GM18873 (cell line): ENCODE data around the gene SEC22A.
"Not testable (repeated sequence)": the region's sequence is repeated elsewhere in the genome, so short reads cannot be mapped to it uniquely, and the experiment has no call there.

Experiments used
- ATAC-seq: cut with Tn5 transposase; IDR thresholded peaks from one replicate; pipeline ENCODE4 v1.9.1; 2021; ENCODE audit warnings: mild to moderate bottlenecking, moderate library complexity, moderate number of reproducible peaks; ENCODE audit not compliant: unreplicated experiment, low FRiP score

The SEC22A gene

DNA sequence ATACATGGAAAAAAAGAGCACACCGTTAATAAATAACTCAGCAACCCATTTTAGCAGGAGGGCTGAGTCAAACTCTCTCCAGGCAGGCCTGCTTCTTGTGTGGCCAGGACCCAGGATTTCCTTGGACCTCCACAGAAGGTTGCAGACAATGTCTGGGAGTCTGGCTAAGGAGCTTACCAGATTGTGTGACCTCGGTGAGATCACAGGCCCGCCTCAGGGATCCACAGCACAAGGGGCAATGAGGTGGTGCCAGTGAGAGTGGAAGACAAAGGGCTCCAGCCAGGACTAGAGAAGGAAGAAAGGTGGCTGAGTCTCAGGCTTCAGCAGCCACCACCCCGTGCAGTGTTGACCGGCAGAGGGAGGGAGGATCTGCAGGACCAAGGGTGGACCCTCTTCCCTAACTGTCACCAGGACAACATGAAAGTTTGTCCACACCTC is 32.2 kb upstream of the SEC22A start:
- ATAC-seq, result no peak

DNA sequence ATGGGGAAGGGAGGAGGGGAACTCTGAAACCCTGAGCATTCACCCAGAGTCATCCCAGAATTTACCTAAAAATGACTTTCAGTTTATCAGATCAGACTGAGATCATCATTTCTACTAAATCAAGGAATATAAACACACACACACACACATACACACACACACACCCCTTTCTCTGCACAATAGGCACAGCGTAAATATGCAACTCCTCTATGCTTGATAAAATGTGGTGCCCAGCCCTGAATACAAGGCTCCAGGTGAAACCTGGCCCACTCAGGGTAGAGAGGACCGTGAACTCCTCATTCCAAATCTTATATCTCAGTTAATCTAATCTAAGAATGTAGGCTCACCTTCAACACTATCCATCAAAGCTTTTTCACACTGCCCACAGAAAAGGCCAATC is 31.8 kb upstream of the SEC22A start:
- ATAC-seq, result no peak

DNA sequence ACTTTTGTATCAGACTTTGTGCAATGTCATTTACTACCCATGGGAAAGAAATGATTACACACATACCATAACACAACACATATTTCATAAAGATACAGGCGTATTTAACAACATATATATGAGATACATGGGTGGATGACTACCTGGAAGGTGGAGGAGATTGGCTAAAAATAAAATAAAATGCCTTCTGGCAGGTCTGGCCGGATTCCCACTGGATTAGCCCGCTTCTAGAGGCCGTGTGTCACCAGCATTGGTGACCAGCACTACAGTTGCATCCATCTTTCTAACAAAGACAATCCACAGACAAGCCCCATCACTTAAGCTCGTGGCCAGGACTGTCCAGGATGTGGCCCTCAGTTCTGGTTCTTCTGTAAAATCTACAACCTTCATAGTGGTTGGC is 21.0 kb upstream of the SEC22A start:
- ATAC-seq, result no peak

DNA sequence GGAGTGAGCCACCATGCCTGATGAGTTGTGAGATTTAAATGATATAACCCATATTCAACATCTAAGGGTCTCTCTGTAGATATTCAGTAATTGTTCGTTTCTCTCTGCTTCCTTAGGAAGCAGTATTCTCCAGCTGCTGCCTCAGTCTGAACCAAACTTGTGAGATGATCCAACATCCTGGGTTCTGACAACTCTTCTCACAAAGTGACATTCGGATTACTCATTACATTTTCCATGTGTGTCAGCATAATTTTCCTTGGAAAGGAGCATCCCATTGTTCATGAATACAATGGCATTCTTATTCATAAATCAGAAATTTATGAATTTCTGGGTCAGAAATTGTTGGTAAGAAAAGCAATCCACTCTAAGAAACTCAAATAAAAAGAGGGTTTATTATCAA is 15.0 kb upstream of the SEC22A start:
- ATAC-seq, result no peak

DNA sequence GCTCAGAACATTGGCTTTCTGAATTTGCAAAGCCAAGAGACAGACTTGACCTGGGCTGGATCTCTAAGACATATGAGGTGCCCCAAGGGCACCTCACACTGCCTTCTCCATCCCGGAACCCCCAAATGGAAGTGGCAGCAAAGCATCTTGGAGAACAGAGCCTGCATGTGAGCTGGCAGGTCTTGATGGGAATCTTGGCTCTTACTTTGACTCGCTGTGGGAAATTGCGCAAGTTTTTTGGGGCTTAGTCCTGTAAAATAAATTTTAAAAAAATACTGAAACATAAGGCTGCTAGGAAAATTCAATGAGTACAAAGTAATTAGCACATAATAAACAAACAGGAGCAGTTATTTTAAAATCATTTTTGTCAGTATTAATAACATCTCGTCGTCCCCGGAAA is 13.7 kb upstream of the SEC22A start:
- no peak for ATAC-seq

DNA sequence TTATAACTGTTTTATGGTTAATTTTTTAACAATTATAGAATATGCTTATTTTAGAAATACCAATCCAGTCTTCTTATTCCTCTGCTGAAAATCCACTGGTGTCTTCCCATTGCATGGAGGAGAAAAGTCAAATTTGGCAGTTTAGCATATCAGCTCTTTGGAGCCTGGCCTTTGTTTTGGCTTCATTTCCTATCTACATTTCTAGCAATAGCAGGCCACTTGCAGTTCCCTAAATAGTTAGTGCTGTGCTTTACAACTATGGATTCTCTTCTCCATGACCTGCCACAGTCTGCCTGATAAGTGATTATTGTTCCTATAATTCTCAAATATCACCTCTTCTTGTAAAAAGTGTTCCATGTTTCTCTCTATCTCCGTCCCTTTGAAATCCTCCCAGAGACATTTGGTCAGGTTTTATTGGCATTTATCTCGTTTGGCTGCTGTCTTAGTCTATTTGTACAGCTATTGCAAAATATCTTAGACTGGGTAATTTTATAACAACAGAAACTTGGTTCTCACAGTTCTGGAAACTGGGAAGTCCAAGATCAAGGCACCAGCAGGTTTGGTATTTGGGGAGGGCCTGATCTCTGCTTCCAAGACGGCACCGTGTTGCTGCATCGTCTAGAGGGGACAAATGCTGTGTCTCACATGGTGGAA is 8.2 kb upstream of the SEC22A start:
- no peak for ATAC-seq

DNA sequence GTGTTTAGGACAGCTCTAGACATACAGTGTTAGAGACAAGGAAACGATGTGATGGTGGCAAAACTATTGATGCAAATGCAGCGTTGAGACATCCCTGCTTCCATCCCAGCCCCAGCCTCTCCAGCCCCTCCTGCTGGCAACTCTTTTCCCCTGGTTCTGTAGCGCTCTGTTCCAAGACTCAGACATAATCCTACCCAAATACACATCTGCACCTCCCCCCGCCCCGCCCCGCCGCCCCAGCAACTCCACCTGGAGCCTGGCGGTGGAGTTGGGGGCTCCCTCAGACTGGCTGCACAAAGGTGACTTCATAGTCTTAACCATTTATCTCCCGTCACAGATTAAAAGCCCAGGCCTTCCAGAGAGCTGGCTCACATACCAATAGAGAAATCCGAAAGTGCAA is 7.2 kb upstream of the SEC22A start:
- no peak for ATAC-seq

DNA sequence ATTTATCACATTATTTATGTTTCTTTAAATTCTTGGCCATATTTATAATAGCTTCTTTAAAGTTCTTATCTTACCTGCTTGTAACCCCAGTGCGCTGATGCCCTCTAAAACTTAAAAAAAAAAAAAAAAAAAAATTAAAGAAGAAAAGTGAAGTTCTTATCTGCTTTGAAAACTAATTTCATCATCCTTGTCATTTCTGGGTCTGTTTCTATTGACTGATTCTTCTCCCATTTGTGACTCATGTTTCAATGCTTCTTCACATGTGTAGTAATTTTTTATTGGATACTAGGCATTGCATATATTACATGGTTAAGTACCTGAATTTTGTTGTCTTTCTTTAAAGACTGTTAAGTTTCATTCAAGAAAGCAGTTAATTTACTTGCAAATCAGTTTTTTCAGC is 3.4 kb upstream of the SEC22A start:
- no peak for ATAC-seq

DNA sequence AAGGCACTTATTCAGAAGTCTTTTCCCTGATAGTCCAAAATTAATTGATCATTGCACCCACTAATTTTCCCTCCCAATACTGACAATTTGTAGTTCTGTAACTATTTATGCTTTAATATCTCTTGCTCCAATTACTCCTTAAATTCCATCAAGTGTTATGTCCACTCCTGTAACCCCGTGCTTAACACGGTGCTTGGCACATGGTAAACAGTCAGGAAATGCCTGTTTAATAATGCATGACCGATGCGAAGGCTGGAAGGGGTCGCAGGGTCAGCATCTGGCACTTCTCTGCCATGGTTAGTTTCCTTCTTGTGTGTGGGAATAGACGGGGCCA is 553 bp upstream of the SEC22A start:
- no peak for ATAC-seq

DNA sequence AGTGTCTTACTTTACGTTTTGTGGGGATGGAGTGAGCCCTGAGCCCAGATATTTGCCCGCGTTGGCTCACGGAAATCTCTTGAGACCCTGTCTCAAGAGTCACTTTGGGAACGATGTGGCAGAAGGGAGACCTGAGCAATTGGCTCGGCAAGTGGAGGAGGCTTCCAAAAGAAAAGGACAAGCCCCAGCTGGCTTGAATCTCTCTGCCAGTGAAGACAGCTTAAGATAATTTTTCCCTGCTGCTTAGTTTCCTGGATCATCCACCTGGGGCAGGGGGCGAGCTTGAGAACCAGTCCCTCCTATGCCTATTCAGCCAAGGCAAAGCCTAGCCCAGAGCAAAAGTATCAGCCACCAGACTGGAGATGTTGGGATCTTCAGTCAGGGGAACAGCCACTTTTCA is 708 bp downstream of the SEC22A start:
- no peak for ATAC-seq

DNA sequence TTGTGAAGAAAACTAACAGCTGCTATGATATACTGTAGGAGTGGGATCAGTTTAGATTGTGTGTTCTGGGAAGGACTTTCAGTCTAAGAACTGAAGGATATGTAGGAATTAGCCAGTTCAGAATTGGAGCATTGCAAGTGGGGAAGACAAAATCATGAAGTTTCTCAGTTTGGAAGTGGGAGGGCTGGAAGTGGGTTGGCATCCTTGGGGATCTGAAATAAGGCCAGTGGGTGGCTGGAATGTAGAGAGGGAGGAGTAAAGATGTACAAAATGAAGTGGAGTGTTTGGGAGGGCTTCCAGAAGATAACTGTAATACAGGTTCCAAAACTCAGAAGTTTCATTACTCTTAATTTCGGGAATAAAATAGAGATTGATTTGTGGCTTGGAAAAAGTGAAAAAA is 17.2 kb downstream of the SEC22A start:
- ATAC-seq, result no peak

DNA sequence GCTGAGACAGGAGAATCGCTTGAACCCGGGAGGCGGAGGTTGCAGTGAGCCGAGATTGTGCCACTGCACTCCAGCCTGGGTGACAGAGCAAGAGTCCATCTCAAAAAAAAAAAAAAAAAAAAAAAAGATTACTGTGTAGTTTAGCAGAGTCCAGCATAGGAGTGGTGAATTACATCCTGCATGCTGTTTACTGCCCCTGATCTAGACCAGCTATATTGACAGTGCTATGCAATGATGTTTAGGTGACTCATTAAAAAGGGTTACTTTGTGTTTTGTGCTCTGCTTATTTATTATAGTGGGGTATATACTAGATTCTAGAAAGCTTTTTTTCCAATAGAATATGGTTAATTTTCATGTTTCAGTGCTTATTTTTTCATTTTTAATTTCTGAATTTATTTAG is 19.6 kb downstream of the SEC22A start:
- not testable (repeated sequence) for ATAC-seq

DNA sequence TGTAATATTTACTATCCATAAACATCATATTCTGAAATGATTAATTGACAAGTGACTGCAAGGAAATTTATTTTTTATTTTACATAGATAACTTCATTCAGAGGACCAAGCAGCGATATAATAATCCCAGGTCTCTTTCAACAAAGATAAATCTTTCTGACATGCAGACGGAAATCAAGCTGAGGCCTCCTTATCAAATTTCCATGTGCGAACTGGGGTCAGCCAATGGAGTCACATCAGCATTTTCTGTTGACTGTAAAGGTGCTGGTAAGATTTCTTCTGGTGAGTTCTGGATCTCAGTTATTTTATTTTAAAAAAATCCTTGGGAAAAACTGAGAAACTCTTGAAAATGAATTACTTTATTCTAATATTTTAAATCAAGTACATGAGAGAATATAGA is 23.3 kb downstream of the SEC22A start:
- no peak for ATAC-seq

DNA sequence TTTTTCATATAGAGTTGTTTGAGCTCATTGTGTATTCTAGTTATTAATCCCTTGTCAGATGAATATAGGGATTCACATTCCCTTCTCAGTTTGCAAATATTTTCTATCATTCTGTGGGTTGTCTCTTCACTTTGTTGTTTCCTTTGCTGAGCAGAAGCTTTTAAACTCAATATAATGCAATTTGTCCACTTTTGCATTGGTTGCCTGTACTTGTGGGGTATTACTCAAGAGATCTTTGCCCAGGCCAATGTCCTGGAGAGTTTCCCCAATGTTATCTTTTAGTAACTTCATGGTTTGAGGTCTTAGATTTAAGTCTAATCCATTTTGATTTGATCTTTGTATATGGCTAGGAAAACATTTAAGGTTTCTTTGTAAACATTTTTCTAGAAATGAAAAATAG is 24.8 kb downstream of the SEC22A start:
- ATAC-seq, result no peak

DNA sequence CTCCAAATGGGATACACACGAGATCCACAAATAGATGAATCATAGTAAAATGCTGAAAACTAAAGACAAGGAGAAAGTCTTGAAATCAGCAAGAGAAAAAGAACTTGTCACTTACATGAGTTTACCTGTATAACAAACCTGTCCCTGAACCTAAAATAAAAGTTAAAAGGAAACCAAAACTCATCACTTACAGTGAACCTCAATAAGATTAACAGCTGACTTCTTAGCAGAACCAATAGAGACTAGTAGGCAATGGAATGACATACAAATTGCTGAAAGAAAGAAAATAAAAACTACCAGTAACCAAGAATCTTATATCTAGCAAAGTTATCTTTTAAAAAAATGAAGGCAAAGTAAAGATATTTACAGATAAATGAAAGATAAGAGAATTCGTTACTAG is 27.4 kb downstream of the SEC22A start:
- no peak for ATAC-seq

DNA sequence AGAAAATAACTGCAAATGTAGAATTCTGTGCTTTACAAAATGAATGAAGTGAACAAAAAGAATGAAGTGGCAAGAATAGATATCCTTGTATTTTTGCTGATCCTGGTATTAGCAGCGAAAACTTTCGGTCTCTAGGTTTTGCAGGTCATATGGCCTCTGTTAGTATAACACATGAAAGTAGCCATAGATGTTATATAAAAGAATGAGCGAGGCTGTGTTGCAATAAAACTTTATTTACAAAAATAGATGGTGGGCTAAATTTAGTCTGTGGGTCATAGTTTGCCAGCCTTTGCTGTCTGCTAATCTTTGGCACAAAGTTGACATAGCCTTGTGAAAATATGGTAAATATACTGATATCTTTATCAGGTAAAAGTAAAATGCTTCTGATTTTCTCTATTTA is 35.2 kb downstream of the SEC22A start:
- ATAC-seq, result no peak

DNA sequence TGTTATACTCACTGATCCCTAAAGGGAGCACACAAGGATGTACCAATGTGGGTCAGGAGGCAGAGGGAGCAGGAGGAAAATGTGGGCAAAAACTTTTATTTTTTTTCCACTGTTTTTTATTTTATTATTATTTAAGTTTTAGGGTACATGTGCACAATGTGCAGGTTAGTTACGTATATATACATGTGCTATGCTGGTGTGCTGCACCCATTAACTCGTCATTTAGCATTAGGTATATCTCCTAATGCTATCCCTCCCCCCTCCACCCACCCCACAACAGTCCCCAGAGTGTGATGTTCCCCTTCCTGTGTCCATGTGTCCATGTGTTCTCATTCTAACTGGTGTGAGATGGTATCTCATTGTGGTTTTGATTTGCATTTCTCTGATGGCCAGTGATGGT is 37.4 kb downstream of the SEC22A start:
- ATAC-seq, result not testable (repeated sequence)

DNA sequence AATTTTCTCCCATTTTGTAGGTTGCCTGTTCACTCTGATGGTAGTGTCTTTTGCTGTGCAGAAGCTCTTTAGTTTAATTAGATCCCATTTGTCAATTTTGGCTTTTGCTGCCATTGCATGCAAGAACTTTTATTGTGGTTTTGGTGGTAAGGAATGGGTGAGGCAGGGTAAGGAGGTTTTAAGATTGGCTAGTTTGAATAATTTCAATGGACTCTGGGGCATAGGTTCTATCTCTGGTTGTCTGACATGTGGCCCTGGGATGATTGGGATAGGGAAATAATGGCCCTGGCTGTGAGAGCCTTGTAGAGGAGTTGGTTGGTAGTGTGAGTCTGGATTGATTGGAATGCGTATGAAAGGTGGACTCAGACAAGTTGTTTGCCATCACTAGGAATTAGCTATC is 38.0 kb downstream of the SEC22A start:
- no peak for ATAC-seq

DNA sequence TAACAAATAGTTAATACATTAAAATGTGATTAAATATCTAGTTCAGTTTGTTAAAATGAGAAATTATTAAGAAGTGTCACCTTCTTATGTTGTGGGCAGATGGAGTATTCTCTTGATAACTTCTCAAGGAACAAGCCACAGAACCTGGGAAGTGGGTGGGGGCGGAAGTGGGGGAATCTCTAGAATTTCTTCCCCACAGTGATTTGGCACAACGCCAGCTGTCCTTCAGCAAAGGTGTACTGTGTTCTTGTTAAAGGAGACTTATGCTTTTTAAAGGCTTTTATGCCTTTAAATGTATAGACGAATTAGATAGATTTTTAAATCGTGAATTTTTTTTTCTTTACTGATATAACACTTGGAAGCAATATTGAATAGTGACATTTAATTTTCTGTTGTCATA is 42.4 kb downstream of the SEC22A start:
- no peak for ATAC-seq

DNA sequence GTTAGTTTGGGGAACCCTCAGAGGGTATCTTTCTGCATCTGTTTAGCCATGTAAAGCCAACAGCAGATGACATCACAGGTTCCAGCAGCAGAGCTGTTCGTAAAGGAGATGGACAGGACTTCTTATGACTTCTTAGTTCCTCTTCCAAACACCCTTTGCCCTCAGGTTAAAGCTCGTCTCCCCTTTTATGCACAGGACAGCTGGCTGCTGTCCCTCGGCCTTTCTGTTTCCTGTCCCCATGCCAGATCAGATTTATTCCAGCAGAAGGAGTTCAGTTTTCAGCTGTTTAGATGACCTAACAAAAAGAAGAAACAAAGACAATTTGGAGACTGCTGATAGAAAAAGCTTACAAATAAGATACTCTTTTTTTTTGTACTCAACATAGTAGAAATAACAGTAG is 45.1 kb downstream of the SEC22A start:
- ATAC-seq, result no peak

DNA sequence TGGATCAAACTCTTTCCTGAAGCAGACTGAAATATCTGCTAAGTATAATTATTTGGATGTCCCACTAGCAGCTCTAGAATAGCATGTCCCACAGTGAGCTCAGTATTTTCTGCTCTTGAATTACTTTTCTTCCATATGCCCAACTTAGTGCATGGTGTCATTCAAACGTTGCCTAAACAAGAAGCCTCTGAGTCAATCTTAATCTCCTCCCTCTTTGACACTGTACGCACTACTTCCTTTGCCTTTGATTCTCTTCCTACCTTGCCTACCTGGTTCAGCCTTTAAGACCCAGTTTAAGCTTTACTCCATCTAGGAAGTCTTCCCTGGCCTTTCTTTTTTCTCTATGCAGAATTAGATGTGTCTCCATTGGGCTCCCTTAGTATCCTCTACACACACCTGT is 54.5 kb downstream of the SEC22A start:
- ATAC-seq, result no peak

DNA sequence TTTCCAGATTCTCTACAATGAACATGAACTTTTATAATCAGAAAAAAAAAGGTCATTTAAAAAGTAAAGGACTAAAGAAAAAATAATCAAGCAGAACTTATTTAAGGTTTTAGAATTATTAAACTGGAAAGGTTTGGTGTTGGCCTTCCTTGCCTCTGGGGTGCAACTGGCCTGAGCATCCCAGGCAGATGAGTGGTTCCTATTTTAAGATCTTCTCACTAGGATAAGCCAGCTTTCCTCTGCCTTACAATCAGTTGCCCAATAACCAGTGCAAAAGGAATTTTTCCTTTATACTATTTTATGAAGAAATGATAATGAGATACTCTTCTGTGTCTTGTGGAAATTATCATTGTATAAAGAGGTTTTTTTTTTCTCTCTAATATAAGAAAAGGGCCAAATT is 56.6 kb downstream of the SEC22A start:
- ATAC-seq, result no peak

DNA sequence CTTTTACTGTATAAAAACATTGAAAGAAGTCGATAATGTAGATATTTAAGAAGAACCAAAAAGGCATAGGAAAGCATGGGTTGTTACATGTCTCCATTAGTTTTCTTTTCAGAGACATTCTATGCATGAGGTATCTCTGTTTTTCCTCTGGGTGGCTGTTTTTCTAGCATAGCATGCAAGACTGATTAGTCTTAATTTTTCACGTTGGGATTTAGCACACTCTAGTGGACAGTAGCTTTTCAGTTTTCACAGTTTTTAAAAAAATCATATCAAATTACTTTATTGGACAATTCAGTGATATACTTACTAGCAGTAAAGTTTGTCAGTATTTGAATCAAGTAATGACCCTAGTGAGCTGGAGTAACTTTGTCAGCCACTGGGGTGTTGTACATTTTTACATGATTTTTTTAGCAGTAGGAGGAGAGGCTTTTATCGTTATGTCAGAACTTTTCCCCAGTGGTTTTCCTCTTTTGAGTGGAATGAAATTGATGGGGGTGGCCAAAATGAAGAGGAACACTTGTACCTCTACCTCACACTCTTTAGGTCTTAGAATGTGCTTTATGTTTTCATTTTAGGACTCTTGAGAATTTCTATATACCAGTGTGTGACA is 57.2 kb downstream of the SEC22A start:
- ATAC-seq, result no peak
